Activated CD4-positive, alpha-beta T cell treated with anti-CD3 and anti-CD28 coated beads, Interleukin-2, amount 10 ng/mL, durations not matched to agents 7 days and 5 days (primary cell): ENCODE data around the gene CACNA1C. TPM values are rescaled to one million over a fixed set of nuclear protein-coding genes. Genes with fewer than 3 reads are reported as not detected.
"Not testable (repeated sequence)": the region's sequence is repeated elsewhere in the genome, so short reads cannot be mapped to it uniquely, and the experiment has no call there.

Experiments
- CTCF ChIA-PET: fragments of 350-600 bp; sonication (Branson Sonifier 250); formaldehyde crosslinking; loops from one replicate; lab custom pipeline; 2021; ENCODE audit warnings: antibody characterized with exemption; lab: Charles Lee
- POLR2A ChIA-PET: fragments of 350-600 bp; sonication (Branson Sonifier 250); formaldehyde crosslinking; loops from one replicate; lab custom pipeline; 2021; ENCODE audit warnings: antibody characterized with exemption; lab: Charles Lee
- DNase-seq: peaks from one replicate; pipeline ENCODE4 v3.0.0-alpha.2; 2020
- H3K27ac Mint-ChIP-seq: one replicate; pipeline ENCODE4 v1.8.0; 2021; ENCODE audit warnings: mild to moderate bottlenecking, moderate library complexity, mixed read lengths
- H3K27me3 Mint-ChIP-seq: one replicate; pipeline ENCODE4 v1.8.0; 2021; ENCODE audit warnings: mixed read lengths
- H3K36me3 Mint-ChIP-seq: one replicate; pipeline ENCODE4 v1.8.0; 2021; ENCODE audit warnings: low read depth, mixed read lengths
- H3K4me1 Mint-ChIP-seq: one replicate; pipeline ENCODE4 v1.8.0; 2021; ENCODE audit warnings: mixed read lengths
- H3K4me3 Mint-ChIP-seq: one replicate; pipeline ENCODE4 v1.8.0; 2021; ENCODE audit warnings: mild to moderate bottlenecking, moderate library complexity, mixed read lengths
- H3K9me3 Mint-ChIP-seq: one replicate; pipeline ENCODE4 v1.8.0; 2021; ENCODE audit warnings: mixed read lengths
- total RNA-seq, 2 experiments: library from RNA; stranded (reverse); gene quantifications; one replicate each; pipeline ENCODE4 v1.2.3, GENCODE V29; 2021

Gene CACNA1C
- total RNA-seq, 2 experiments from 2014 or later = 0.12 to 0.15 TPM

- CTCF ChIA-PET = interaction anchor here (1.4 kb wide), 1 partner anchor 19 kb away, joined by 4 read pairs; no protein-coding TSS in a partner anchor
- H3K9me3 Mint-ChIP-seq = no peaks in the 10 kb centered on the region
- POLR2A ChIA-PET = no interaction called here
Measured at GRCh38 chr12:2125651-2126522, 73.1 kb downstream of the CACNA1C start.

GRCh38 chr12:2126676-2127406 is 74.1 kb downstream of the CACNA1C start:
- no peak for DNase-seq
- H3K4me1 Mint-ChIP-seq = no peaks in the 10 kb centered on the region
- H3K27ac Mint-ChIP-seq = no peak overlapping the region
- ChIA-PET POLR2A (no interaction called here), CTCF (interaction anchor here (1.4 kb wide), 1 partner anchor 18 kb away, joined by 4 read pairs; no protein-coding TSS in a partner anchor)
- H3K36me3 Mint-ChIP-seq = no peaks in the 10 kb centered on the region
- no peaks in the 10 kb centered on the region for H3K9me3 Mint-ChIP-seq
- no peaks in the 10 kb centered on the region for H3K27me3 Mint-ChIP-seq
- no peak overlapping the region for H3K4me3 Mint-ChIP-seq

More at GRCh38 chr12:2125651-2126522, 73.1 kb downstream of the CACNA1C start:
- no peaks in the 10 kb centered on the region for H3K27me3 Mint-ChIP-seq
- H3K27ac Mint-ChIP-seq = no peak overlapping the region
- no peaks in the 10 kb centered on the region for H3K4me1 Mint-ChIP-seq
- no peak for DNase-seq
- no peak overlapping the region for H3K4me3 Mint-ChIP-seq
- H3K36me3 Mint-ChIP-seq = no peaks in the 10 kb centered on the region

- Mint-ChIP-seq H3K9me3 (no peaks in the 10 kb centered on the region), H3K27ac (no peak overlapping the region), H3K4me3 (no peak overlapping the region), H3K4me1 (no peaks in the 10 kb centered on the region), H3K36me3 (no peaks in the 10 kb centered on the region), H3K27me3 (no peaks in the 10 kb centered on the region)
- ChIA-PET POLR2A (no interaction called here), CTCF (no interaction called here)
- DNase-seq = no peak
Measured at GRCh38 chr12:2129076-2129475, 76.3 kb downstream of the CACNA1C start.

- POLR2A ChIA-PET, H3K9me3 Mint-ChIP-seq, DNase-seq, H3K27ac Mint-ChIP-seq, H3K4me3 Mint-ChIP-seq, H3K27me3 Mint-ChIP-seq, H3K36me3 Mint-ChIP-seq, CTCF ChIA-PET, H3K4me1 Mint-ChIP-seq: not testable (repeated sequence)
Measured at GRCh38 chr12:2135661-2136418, 83.1 kb downstream of the CACNA1C start.

- no peaks in the 10 kb centered on the region for H3K4me1 Mint-ChIP-seq
- H3K27ac Mint-ChIP-seq = no peak overlapping the region
- H3K4me3 Mint-ChIP-seq = no peak overlapping the region
- CTCF ChIA-PET = no interaction called here
- no peaks in the 10 kb centered on the region for H3K27me3 Mint-ChIP-seq
- POLR2A ChIA-PET = no interaction called here
- no peak for DNase-seq
- H3K36me3 Mint-ChIP-seq = no peaks in the 10 kb centered on the region
- H3K9me3 Mint-ChIP-seq = no peaks in the 10 kb centered on the region
Measured at GRCh38 chr12:2136901-2137300, 84.1 kb downstream of the CACNA1C start.

GRCh38 chr12:2137711-2138110 is 84.9 kb downstream of the CACNA1C start:
- POLR2A ChIA-PET = no interaction called here
- no peaks in the 10 kb centered on the region for H3K27me3 Mint-ChIP-seq
- no peaks in the 10 kb centered on the region for H3K9me3 Mint-ChIP-seq
- no peak overlapping the region for H3K27ac Mint-ChIP-seq
- H3K4me3 Mint-ChIP-seq = no peak overlapping the region
- CTCF ChIA-PET = no interaction called here
- no peaks in the 10 kb centered on the region for H3K4me1 Mint-ChIP-seq
- no peaks in the 10 kb centered on the region for H3K36me3 Mint-ChIP-seq
- no peak for DNase-seq

- Mint-ChIP-seq H3K27ac (no peak overlapping the region), H3K36me3 (no peaks in the 10 kb centered on the region), H3K9me3 (no peaks in the 10 kb centered on the region), H3K27me3 (no peaks in the 10 kb centered on the region), H3K4me3 (no peak overlapping the region), H3K4me1 (no peaks in the 10 kb centered on the region)
- ChIA-PET POLR2A (no interaction called here), CTCF (no interaction called here)
- no peak for DNase-seq
Measured at GRCh38 chr12:2138294-2138693, 85.5 kb downstream of the CACNA1C start.

GRCh38 chr12:2138871-2139308 is 86.1 kb downstream of the CACNA1C start:
- Mint-ChIP-seq H3K9me3 (no peaks in the 10 kb centered on the region), H3K27ac (no peak overlapping the region), H3K27me3 (no peaks in the 10 kb centered on the region), H3K36me3 (no peaks in the 10 kb centered on the region), H3K4me1 (no peaks in the 10 kb centered on the region), H3K4me3 (no peak overlapping the region)
- ChIA-PET CTCF (no interaction called here), POLR2A (no interaction called here)
- DNase-seq = no peak

- POLR2A ChIA-PET = no interaction called here
- no peak overlapping the region for H3K27ac Mint-ChIP-seq
- H3K4me1 Mint-ChIP-seq = no peaks in the 10 kb centered on the region
- no peaks in the 10 kb centered on the region for H3K36me3 Mint-ChIP-seq
- no peak overlapping the region for H3K4me3 Mint-ChIP-seq
- DNase-seq = no peak
- no peaks in the 10 kb centered on the region for H3K9me3 Mint-ChIP-seq
- CTCF ChIA-PET = no interaction called here
- no peaks in the 10 kb centered on the region for H3K27me3 Mint-ChIP-seq
Measured at GRCh38 chr12:2139651-2140050, 86.9 kb downstream of the CACNA1C start.

- POLR2A ChIA-PET = no interaction called here
Measured at GRCh38 chr12:2140858-2141519, 88.2 kb downstream of the CACNA1C start.

GRCh38 chr12:2142068-2142467 is 89.3 kb downstream of the CACNA1C start:
- no peaks in the 10 kb centered on the region for H3K36me3 Mint-ChIP-seq
- CTCF ChIA-PET = no interaction called here
- POLR2A ChIA-PET = no interaction called here
- no peak overlapping the region for H3K4me3 Mint-ChIP-seq
- H3K27ac Mint-ChIP-seq = no peak overlapping the region
- no peaks in the 10 kb centered on the region for H3K4me1 Mint-ChIP-seq
- DNase-seq = no peak
- H3K27me3 Mint-ChIP-seq = peaks cover 2% of the 10 kb centered on the region
- no peaks in the 10 kb centered on the region for H3K9me3 Mint-ChIP-seq

More at GRCh38 chr12:2140858-2141519, 88.2 kb downstream of the CACNA1C start:
- H3K36me3 Mint-ChIP-seq = no peaks in the 10 kb centered on the region
- no peak overlapping the region for H3K4me3 Mint-ChIP-seq
- peak overlapping the region; percentile 19 for H3K27ac Mint-ChIP-seq
- H3K27me3 Mint-ChIP-seq = no peaks in the 10 kb centered on the region
- no peaks in the 10 kb centered on the region for H3K4me1 Mint-ChIP-seq
- no peak for DNase-seq
- CTCF ChIA-PET = interaction anchor here (1.2 kb wide), 1 partner anchor 30 kb away, joined by 3 read pairs; no protein-coding TSS in a partner anchor
- H3K9me3 Mint-ChIP-seq = no peaks in the 10 kb centered on the region

- H3K4me1 Mint-ChIP-seq = no peaks in the 10 kb centered on the region
- no peaks in the 10 kb centered on the region for H3K36me3 Mint-ChIP-seq
- ChIA-PET CTCF (interaction anchor here (1.3 kb wide), 1 partner anchor 19 kb away, joined by 4 read pairs; no protein-coding TSS in a partner anchor), POLR2A (no interaction called here)
- no peak overlapping the region for H3K4me3 Mint-ChIP-seq
- peaks cover 10% of the 10 kb centered on the region for H3K27me3 Mint-ChIP-seq
- H3K27ac Mint-ChIP-seq = no peak overlapping the region
- no peaks in the 10 kb centered on the region for H3K9me3 Mint-ChIP-seq
- no peak for DNase-seq
Measured at GRCh38 chr12:2144951-2145350, 92.2 kb downstream of the CACNA1C start.
